ENCODE data around the gene ORAI2.

DNA sequence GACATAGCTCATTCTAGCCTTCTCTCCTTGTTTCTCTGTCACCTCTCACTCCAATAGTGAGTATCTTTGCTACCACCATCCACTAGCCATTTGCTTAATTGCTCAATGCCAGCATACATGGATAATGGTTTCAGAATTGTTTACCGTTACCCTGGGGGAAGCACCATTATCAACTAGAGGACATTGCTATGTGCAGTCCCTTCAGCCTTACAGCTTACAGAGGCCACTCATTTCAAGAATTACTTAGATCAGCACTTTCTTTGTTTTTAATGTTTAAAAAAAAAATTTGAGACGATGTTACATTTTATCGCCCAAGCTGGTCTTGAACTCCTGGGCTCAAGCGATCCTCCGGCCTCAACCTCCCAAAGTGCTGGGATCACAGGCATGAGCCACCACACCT, 14.8 kb upstream of the ORAI2 start:
- TF ChIP-seq TAF1 (IDR thresholded peaks at IDR 0.05; ENCODE audit: borderline replicate concordance, low read depth, low read length) (no peak), CTCF (IDR thresholded peaks at IDR 0.05) (no peak), FOXM1 (IDR thresholded peaks at IDR 0.05; ENCODE audit: low read depth) (no peak), EP300 (IDR thresholded peaks at IDR 0.05; ENCODE audit: borderline replicate concordance in 1 of 2, low read depth in 1 of 2, low read length in 1 of 2) (no peak), JUND (IDR thresholded peaks at IDR 0.05) (no peak), POLR2AphosphoS5 (IDR thresholded peaks at IDR 0.05; ENCODE audit: low read depth, low read length) (no peak)
- TF ChIP-seq, protein P1, sequence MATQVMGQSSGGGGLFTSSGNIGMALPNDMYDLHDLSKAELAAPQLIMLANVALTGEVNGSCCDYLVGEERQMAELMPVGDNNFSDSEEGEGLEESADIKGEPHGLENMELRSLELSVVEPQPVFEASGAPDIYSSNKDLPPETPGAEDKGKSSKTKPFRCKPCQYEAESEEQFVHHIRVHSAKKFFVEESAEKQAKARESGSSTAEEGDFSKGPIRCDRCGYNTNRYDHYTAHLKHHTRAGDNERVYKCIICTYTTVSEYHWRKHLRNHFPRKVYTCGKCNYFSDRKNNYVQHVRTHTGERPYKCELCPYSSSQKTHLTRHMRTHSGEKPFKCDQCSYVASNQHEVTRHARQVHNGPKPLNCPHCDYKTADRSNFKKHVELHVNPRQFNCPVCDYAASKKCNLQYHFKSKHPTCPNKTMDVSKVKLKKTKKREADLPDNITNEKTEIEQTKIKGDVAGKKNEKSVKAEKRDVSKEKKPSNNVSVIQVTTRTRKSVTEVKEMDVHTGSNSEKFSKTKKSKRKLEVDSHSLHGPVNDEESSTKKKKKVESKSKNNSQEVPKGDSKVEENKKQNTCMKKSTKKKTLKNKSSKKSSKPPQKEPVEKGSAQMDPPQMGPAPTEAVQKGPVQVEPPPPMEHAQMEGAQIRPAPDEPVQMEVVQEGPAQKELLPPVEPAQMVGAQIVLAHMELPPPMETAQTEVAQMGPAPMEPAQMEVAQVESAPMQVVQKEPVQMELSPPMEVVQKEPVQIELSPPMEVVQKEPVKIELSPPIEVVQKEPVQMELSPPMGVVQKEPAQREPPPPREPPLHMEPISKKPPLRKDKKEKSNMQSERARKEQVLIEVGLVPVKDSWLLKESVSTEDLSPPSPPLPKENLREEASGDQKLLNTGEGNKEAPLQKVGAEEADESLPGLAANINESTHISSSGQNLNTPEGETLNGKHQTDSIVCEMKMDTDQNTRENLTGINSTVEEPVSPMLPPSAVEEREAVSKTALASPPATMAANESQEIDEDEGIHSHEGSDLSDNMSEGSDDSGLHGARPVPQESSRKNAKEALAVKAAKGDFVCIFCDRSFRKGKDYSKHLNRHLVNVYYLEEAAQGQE (IDR thresholded peaks at IDR 0.05; ENCODE audit: low read depth, low read length), result no peak

Data from SK-N-SH (cell line).